GM06990 (cell line): ENCODE data around the gene PUM2.

ENCODE experiments used
- DNase-seq: peaks from one replicate; pipeline ENCODE4 v3.0.0-alpha.2; 2011; ENCODE audit not compliant: insufficient read length; ENCODE audit errors: extremely low read depth
- H3K27me3 ChIP-seq: replicated peaks from 2 replicates; pipeline ENCODE4 v1.6.0; 2011; ENCODE audit warnings: low read length; ENCODE audit not compliant: control insufficient read depth, insufficient read depth
- H3K36me3 ChIP-seq: 2 replicates; pipeline ENCODE4 v1.5.1; 2011; ENCODE audit warnings: low read length; ENCODE audit not compliant: control insufficient read depth, insufficient read depth
- H3K4me3 ChIP-seq: replicated peaks from 2 replicates; pipeline ENCODE4 v1.5.1; 2011; ENCODE audit warnings: low read depth, mild to moderate bottlenecking, control low read depth, low read length
- TF ChIP-seq, protein P1 (sequence below): IDR thresholded peaks from 2 replicates; pipeline ENCODE4 v1.5.1; 2011; ENCODE audit warnings: low read length, control low read depth, mild to moderate bottlenecking, inconsistent platforms; ENCODE audit not compliant: insufficient read depth, poor library complexity, severe bottlenecking

Gene PUM2

DNA sequence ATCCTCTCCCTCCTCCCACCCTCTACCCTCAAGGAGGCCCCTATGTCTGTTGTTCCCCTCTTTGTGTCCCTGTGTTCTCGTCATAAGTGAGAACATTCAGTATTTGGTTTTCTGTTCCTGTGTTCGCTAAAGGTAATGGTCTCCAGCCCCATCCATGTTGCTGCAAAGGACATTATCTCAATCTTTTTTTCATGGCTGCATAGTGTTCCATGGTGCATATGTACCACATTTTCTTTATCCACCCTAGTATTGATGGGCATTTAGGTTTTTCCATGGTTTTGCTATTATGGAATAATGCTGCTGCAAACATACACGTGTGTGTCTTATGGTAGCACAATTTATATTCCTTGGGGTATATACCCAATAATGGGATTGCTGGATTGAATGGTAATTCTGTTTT lies 33.0 kb downstream of the PUM2 start:
- H3K4me3 ChIP-seq, result no peak overlapping the region
- H3K36me3 ChIP-seq, result peaks cover 9% of the 10 kb centered on the region
- TF ChIP-seq, protein P1, sequence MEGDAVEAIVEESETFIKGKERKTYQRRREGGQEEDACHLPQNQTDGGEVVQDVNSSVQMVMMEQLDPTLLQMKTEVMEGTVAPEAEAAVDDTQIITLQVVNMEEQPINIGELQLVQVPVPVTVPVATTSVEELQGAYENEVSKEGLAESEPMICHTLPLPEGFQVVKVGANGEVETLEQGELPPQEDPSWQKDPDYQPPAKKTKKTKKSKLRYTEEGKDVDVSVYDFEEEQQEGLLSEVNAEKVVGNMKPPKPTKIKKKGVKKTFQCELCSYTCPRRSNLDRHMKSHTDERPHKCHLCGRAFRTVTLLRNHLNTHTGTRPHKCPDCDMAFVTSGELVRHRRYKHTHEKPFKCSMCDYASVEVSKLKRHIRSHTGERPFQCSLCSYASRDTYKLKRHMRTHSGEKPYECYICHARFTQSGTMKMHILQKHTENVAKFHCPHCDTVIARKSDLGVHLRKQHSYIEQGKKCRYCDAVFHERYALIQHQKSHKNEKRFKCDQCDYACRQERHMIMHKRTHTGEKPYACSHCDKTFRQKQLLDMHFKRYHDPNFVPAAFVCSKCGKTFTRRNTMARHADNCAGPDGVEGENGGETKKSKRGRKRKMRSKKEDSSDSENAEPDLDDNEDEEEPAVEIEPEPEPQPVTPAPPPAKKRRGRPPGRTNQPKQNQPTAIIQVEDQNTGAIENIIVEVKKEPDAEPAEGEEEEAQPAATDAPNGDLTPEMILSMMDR, result no peak
- no peak for DNase-seq
- no peaks in the 10 kb centered on the region for H3K27me3 ChIP-seq

DNA sequence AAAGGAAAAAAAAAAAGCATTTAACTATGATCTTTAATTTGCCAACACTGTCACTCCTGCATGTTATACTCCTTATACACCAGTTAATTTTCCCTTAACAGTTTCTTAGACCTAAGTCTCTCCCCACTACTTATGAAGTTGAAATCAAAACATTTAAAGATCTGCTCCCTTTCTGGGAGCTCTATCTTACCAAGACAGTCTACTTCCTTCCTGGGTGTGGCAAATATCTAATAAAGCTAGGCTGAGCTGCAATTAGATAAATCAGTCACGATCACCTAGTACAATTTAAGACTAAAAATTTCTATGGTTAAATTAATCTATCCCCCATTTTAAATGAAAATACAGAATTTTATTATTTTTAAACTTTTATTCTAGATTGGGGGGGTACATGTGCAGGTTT lies 33.4 kb downstream of the PUM2 start:
- no peak overlapping the region for H3K4me3 ChIP-seq
- H3K27me3 ChIP-seq, result no peaks in the 10 kb centered on the region
- no peak for DNase-seq
- TF ChIP-seq, protein P1, result no peak
- peaks cover 6% of the 10 kb centered on the region for H3K36me3 ChIP-seq

- TF ChIP-seq, protein P1, result no peak
- Histone ChIP-seq H3K27me3 (no peaks in the 10 kb centered on the region), H3K4me3 (no peak overlapping the region), H3K36me3 (peaks cover 6% of the 10 kb centered on the region)
- DNase-seq, result no peak
Measured at GRCh38 chr2:20314562-20315501, 35.8 kb downstream of the PUM2 start.

DNA sequence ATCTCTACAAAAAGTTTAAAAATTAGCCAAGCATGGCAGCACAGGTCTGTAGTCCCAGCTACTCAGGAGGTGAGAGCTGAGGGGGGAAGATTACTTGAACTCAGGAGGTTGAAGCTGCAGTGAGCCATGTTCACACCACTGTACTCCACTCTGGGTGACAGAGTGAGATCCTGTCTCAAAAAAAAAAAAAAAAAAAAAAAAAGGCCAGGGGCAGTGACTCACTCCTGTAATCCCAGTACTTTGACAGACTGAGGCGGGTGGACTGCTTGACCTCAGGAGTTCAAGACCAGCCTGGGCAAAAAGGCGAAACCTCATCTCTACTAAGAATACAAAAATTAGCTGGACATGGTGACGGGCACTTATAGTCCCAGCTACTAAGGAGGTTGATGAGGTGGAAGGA lies 37.0 kb downstream of the PUM2 start:
- H3K27me3 ChIP-seq, result no peaks in the 10 kb centered on the region
- H3K36me3 ChIP-seq, result peaks cover 6% of the 10 kb centered on the region
- TF ChIP-seq, protein P1, result no peak
- no peak overlapping the region for H3K4me3 ChIP-seq
- DNase-seq, result no peak

DNA sequence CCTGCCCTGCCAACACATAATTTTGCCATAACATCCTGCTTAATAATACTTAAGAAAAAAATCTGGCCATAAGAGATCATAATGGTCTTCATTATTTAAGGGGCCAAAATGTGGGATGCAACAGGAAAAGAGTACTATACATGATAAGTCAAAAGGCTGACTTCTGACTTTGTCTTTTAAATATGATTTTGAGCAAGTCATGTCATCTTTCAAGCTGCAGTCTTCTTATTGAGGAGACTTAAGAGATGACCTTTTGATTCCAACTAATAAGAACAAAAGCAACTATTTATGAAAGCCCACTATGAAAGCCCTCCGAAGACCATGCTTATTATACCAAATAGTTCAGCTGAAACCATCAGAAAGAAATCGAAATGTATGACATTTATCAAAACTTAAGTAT lies 41.6 kb downstream of the PUM2 start:
- TF ChIP-seq, protein P1, result no peak
- DNase-seq, result no peak
- H3K36me3 ChIP-seq, result peaks cover 8% of the 10 kb centered on the region
- H3K4me3 ChIP-seq, result no peak overlapping the region
- no peaks in the 10 kb centered on the region for H3K27me3 ChIP-seq
